T47D (cell line): Measurements from ENCODE around the gene TNFRSF6B.
"Not testable (repeated sequence)": the region's sequence is repeated elsewhere in the genome, so short reads cannot be mapped to it uniquely, and the experiment has no call there.

Experiments
- DNase-seq, 2 experiments: peaks; one replicate each; pipeline versions ENCODE4 v3.0.0 to v3.0.0-alpha.2; 2011 to 2012; ENCODE audit warnings: low read depth in 1 of 2, low spot score in 1 of 2
- JUND ChIP-seq: IDR thresholded peaks from 2 replicates; pipeline ENCODE4 v1.6.1; 2012; ENCODE audit warnings: low read depth
- in situ Hi-C: cut with HindIII; loops from 2 replicates; pipeline ENCODE4 v1.10.0; 2016; ENCODE audit warnings: low sequenced_read_pairs, low pct_unique_long_range_greater_than_20kb

Gene TNFRSF6B

GRCh38 chr20:63657937-63658748 lies 38.3 kb upstream of the TNFRSF6B start, which contains the start of gene RTEL1:
Gene RTEL1 (plus strand): TSS chr20:63658312. CDS start chr20:63659403, 1,091 bp downstream.
- DNase-seq, result peak; percentile 96 to 98
- TF ChIP-seq JUND, result no peak
- in situ Hi-C loops, result no loop called here

- in situ Hi-C loops, result no loop called here
- DNase-seq, result peak in 1 of 2 experiments; percentile 27
- TF ChIP-seq JUND, result no peak
Measured at GRCh38 chr20:63658749-63659187, 37.7 kb upstream of the TNFRSF6B start.

GRCh38 chr20:63659370-63659769 lies 37.1 kb upstream of the TNFRSF6B start:
- in situ Hi-C loops, result no loop called here
- DNase-seq, result peak in 1 of 2 experiments; percentile 29
- no peak for TF ChIP-seq JUND

GRCh38 chr20:63660174-63660573 lies 36.3 kb upstream of the TNFRSF6B start:
- in situ Hi-C loops, DNase-seq: not testable (repeated sequence)

- in situ Hi-C loops, result no loop called here
- TF ChIP-seq JUND, result no peak
- no peak for DNase-seq
Measured at GRCh38 chr20:63660622-63661021, 35.8 kb upstream of the TNFRSF6B start.

- in situ Hi-C loops, result no loop called here
- TF ChIP-seq JUND, result no peak
- DNase-seq, result no peak
Measured at GRCh38 chr20:63661108-63661507, 35.3 kb upstream of the TNFRSF6B start.

GRCh38 chr20:63661959-63662812 lies 34.3 kb upstream of the TNFRSF6B start:
- in situ Hi-C loops, result no loop called here
- TF ChIP-seq JUND, result no peak
- DNase-seq, result no peak

- in situ Hi-C loops, result no loop called here
- DNase-seq, result no peak
- TF ChIP-seq JUND, result no peak
Measured at GRCh38 chr20:63662813-63663189, 33.7 kb upstream of the TNFRSF6B start.

GRCh38 chr20:63663332-63664066 lies 33.0 kb upstream of the TNFRSF6B start:
- DNase-seq, result no peak
- in situ Hi-C loops, result no loop called here
- TF ChIP-seq JUND, result no peak

- in situ Hi-C loops, result no loop called here
- DNase-seq, result no peak
- no peak for TF ChIP-seq JUND
Measured at GRCh38 chr20:63664143-63664851, 32.2 kb upstream of the TNFRSF6B start.

GRCh38 chr20:63664861-63665594 lies 31.4 kb upstream of the TNFRSF6B start:
- no peak for TF ChIP-seq JUND
- in situ Hi-C loops, result no loop called here
- no peak for DNase-seq
